H9 (cell line): ENCODE data around the gene PDHB. TPM values are rescaled to one million over a fixed set of nuclear protein-coding genes. Genes with fewer than 3 reads are reported as not detected.

Source experiments
- DNase-seq: peaks from one replicate; pipeline ENCODE4 v3.0.0-alpha.2; 2017
- H2AFZ ChIP-seq: one replicate; pipeline ENCODE4 v1.6.1; 2013; ENCODE audit warnings: mild to moderate bottlenecking, low read length, control low read depth, moderate library complexity
- H2AK5ac ChIP-seq: 2 replicates; pipeline ENCODE4 v1.6.1; 2013; ENCODE audit warnings: low read length, control low read depth, mixed read lengths; ENCODE audit not compliant: insufficient read length
- H2BK120ac ChIP-seq: one replicate; pipeline ENCODE4 v1.6.1; 2013; ENCODE audit warnings: low read depth, mild to moderate bottlenecking, low read length, control low read depth, inconsistent platforms; ENCODE audit not compliant: poor library complexity, severe bottlenecking
- H2BK12ac ChIP-seq: 2 replicates; pipeline ENCODE4 v1.6.1; 2013; ENCODE audit warnings: low read length, control low read depth, mixed read lengths, low read depth; ENCODE audit not compliant: insufficient read length
- H2BK15ac ChIP-seq: 2 replicates; pipeline ENCODE4 v1.6.1; 2013; ENCODE audit warnings: low read depth, low read length, control low read depth
- H2BK20ac ChIP-seq: one replicate; pipeline ENCODE4 v1.6.1; 2013; ENCODE audit warnings: low read depth, mild to moderate bottlenecking, low read length, control low read depth, inconsistent platforms; ENCODE audit not compliant: poor library complexity, severe bottlenecking
- H2BK5ac ChIP-seq: 2 replicates; pipeline ENCODE4 v1.6.1; 2013; ENCODE audit warnings: low read length, control low read depth, mixed read lengths; ENCODE audit not compliant: insufficient read length
- H3K14ac ChIP-seq: 2 replicates; pipeline ENCODE4 v1.6.1; 2013; ENCODE audit warnings: low read length, control low read depth; ENCODE audit not compliant: insufficient read depth
- H3K18ac ChIP-seq: 2 replicates; pipeline ENCODE4 v1.6.1; 2013; ENCODE audit warnings: low read depth, mild to moderate bottlenecking, mixed read lengths, low read length, control low read depth; ENCODE audit not compliant: insufficient read length
- H3K23ac ChIP-seq: 2 replicates; pipeline ENCODE4 v1.6.1; 2013; ENCODE audit warnings: low read length, control low read depth, mixed read lengths, low read depth; ENCODE audit not compliant: insufficient read length
- H3K23me2 ChIP-seq: 2 replicates; pipeline ENCODE4 v1.6.1; 2013; ENCODE audit warnings: low read depth, mild to moderate bottlenecking, mixed read lengths, low read length, control low read depth; ENCODE audit not compliant: insufficient read length, poor library complexity, severe bottlenecking
- H3K27ac ChIP-seq: 2 replicates; pipeline ENCODE4 v1.5.1; 2013; ENCODE audit warnings: low read length, control low read depth, mixed read lengths, low read depth; ENCODE audit not compliant: insufficient read length
- H3K27me3 ChIP-seq: 2 replicates; pipeline ENCODE4 v1.6.1; 2013; ENCODE audit warnings: low read length, control low read depth, inconsistent platforms; ENCODE audit not compliant: insufficient read depth
- H3K4ac ChIP-seq: 2 replicates; pipeline ENCODE4 v1.6.1; 2013; ENCODE audit warnings: low read depth, mild to moderate bottlenecking, control low read depth, inconsistent platforms, low read length, moderate library complexity
- H3K4me1 ChIP-seq: 2 replicates; pipeline ENCODE4 v1.6.1; 2013; ENCODE audit warnings: low read length, control low read depth, inconsistent platforms; ENCODE audit not compliant: insufficient read depth
- H3K4me2 ChIP-seq: 2 replicates; pipeline ENCODE4 v1.6.1; 2013; ENCODE audit warnings: low read length, control low read depth, mixed read lengths; ENCODE audit not compliant: insufficient read length, insufficient read depth
- H3K56ac ChIP-seq: 2 replicates; pipeline ENCODE4 v1.6.1; 2013; ENCODE audit warnings: low read depth, mild to moderate bottlenecking, mixed read lengths, low read length, control low read depth; ENCODE audit not compliant: insufficient read length
- H3K79me1 ChIP-seq: 2 replicates; pipeline ENCODE4 v1.6.1; 2013; ENCODE audit warnings: low read depth, mild to moderate bottlenecking, moderate library complexity, low read length, control low read depth, inconsistent platforms; ENCODE audit not compliant: insufficient read depth, poor library complexity, severe bottlenecking
- H3K79me2 ChIP-seq: 2 replicates; pipeline ENCODE4 v1.6.1; 2013; ENCODE audit warnings: low read length, control low read depth, inconsistent platforms; ENCODE audit not compliant: insufficient read depth
- H3K9ac ChIP-seq: 2 replicates; pipeline ENCODE4 v1.6.1; 2013; ENCODE audit warnings: low read length, control low read depth, mixed read lengths; ENCODE audit not compliant: insufficient read length; ENCODE audit errors: extremely low read depth
- H3K9me3 ChIP-seq: one replicate; pipeline ENCODE4 v1.6.1; 2013; ENCODE audit warnings: low read depth, low read length, inconsistent platforms; ENCODE audit not compliant: control insufficient read depth
- H3T11ph ChIP-seq: one replicate; pipeline ENCODE4 v1.6.1; 2013; ENCODE audit warnings: mild to moderate bottlenecking, low read length, control low read depth, inconsistent platforms
- H4K20me1 ChIP-seq: one replicate; pipeline ENCODE4 v1.6.1; 2013; ENCODE audit not compliant: control insufficient read depth, insufficient read length, insufficient read depth
- H4K5ac ChIP-seq: 2 replicates; pipeline ENCODE4 v1.6.1; 2013; ENCODE audit warnings: low read depth, mild to moderate bottlenecking, mixed read lengths, low read length, control low read depth; ENCODE audit not compliant: insufficient read length
- H4K8ac ChIP-seq: replicated peaks from 2 replicates; pipeline ENCODE4 v1.6.1; 2013; ENCODE audit warnings: low read length, control low read depth, mixed read lengths, low read depth; ENCODE audit not compliant: insufficient read length
- H4K91ac ChIP-seq: 2 replicates; pipeline ENCODE4 v1.6.1; 2013; ENCODE audit warnings: low read depth, mild to moderate bottlenecking, moderate library complexity, mixed read lengths, low read length, control low read depth; ENCODE audit not compliant: insufficient read length
- H3K27ac Mint-ChIP-seq, 3 experiments: 2 replicates in 2 of 3; 3 replicates in 1 of 3; pipeline ENCODE4 v1.8.0; 2020 to 2021; ENCODE audit warnings: mixed read lengths in 3 of 3, mild to moderate bottlenecking in 1 of 3, moderate library complexity in 1 of 3
- H3K27me3 Mint-ChIP-seq: 2 replicates; pipeline ENCODE4 v1.8.0; 2021; ENCODE audit warnings: low read depth, mild to moderate bottlenecking, moderate library complexity, mixed read lengths
- H3K36me3 Mint-ChIP-seq, 3 experiments: 2 replicates in 2 of 3; 3 replicates in 1 of 3; pipeline ENCODE4 v1.8.0; 2020 to 2021; ENCODE audit warnings: low read depth in 3 of 3, mixed read lengths in 3 of 3; ENCODE audit not compliant: insufficient read depth in 1 of 3
- H3K4me1 Mint-ChIP-seq, 2 experiments: 2 replicates each; pipeline ENCODE4 v1.8.0; 2020; ENCODE audit warnings: mixed read lengths in 2 of 2
- H3K4me3 Mint-ChIP-seq, 2 experiments: 2 replicates in 1 of 2; 3 replicates in 1 of 2; pipeline ENCODE4 v1.8.0; 2020 to 2021; ENCODE audit warnings: mild to moderate bottlenecking in 2 of 2, mixed read lengths in 2 of 2, moderate library complexity in 1 of 2
- H3K9me3 Mint-ChIP-seq, 2 experiments: 2 replicates in 1 of 2; 3 replicates in 1 of 2; pipeline ENCODE4 v1.8.0; 2020; ENCODE audit warnings: mild to moderate bottlenecking in 2 of 2, mixed read lengths in 2 of 2, moderate library complexity in 1 of 2
- CTCF ChIP-seq: fragments of 200-600 bp; sonication (generic); conservative IDR thresholded peaks from 3 replicates; pipeline ENCODE4 v1.8.0; 2021; ENCODE audit warnings: antibody characterized with exemption, mild to moderate bottlenecking
- WGBS: extraction: QIAGEN DNeasy Blood & Tissue Kit; methylation state at CpG from one replicate; pipeline ENCODE4 v1.1.7; 2013; ENCODE audit warnings: missing lambda C conversion rate, low lambda C conversion rate, mixed read lengths; ENCODE audit not compliant: insufficient read length; ENCODE audit errors: extremely low coverage; 5-methylcytosine and 5-hydroxymethylcytosine counted together
- total RNA-seq: library from RNA; stranded (reverse); gene quantifications from 2 replicates; pipeline ENCODE4 v1.2.1, GENCODE V29; 2021

The PDHB gene
- total RNA-seq, 1 experiment from 2014 or later: 132 TPM

DNA sequence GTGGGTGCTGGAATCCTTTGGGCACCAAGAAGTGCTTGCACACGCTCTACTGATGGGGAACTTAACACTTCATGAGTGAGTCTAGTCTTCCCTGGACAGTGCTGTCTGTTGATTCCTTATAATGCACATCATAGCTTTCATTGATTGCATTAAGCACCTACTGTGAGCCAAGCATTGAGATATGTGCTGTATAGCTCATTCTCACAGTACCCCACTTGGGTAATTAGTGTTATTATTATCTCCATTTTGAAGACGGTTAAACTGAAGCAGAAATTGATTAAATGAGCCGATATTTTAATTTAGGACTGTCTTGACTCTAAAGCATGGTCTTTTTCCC, 504 bp upstream of the PDHB start:
- peak overlapping the region; percentile 28 for H3K27ac ChIP-seq
- H4K8ac ChIP-seq: no peak overlapping the region
- peaks cover 33 to 38% of the 10 kb centered on the region in 2 experiments for H3K4me1 Mint-ChIP-seq
- H4K91ac ChIP-seq: peak overlapping the region; percentile 79
- H2BK5ac ChIP-seq: no peak overlapping the region
- no peak for TF ChIP-seq CTCF
- peaks cover 1% of the 10 kb centered on the region; the same call in 1 of the 2 replicates for H3K79me2 ChIP-seq
- H3K9me3 Mint-ChIP-seq: no peaks in the 10 kb centered on the region
- H3K4me1 ChIP-seq: peaks cover 9% of the 10 kb centered on the region; the same call in 1 of the 2 replicates
- peak overlapping the region; percentile 90 to 98 (median 96) for H3K27ac Mint-ChIP-seq
- peak overlapping the region; percentile 2; the same call in 1 of the 2 replicates for H3K14ac ChIP-seq
- H3K56ac ChIP-seq: no peak overlapping the region
- no peak for DNase-seq
- peak overlapping the region; percentile 75 for H2BK12ac ChIP-seq
- no peak overlapping the region for H3K9ac ChIP-seq
- no peak overlapping the region for H4K5ac ChIP-seq
- H3T11ph ChIP-seq: no peak overlapping the region
- peak overlapping the region; percentile 36 for H3K18ac ChIP-seq
- H2BK120ac ChIP-seq: no peak overlapping the region
- peak overlapping the region; percentile 7 for H2AK5ac ChIP-seq
- H2AFZ ChIP-seq: no peak overlapping the region
- H3K9me3 ChIP-seq: no peaks in the 10 kb centered on the region
- H3K27me3 ChIP-seq: no peaks in the 10 kb centered on the region
- peak overlapping the region; percentile 38 for H3K4me2 ChIP-seq
- H3K4ac ChIP-seq: peak overlapping the region; percentile 37; the same call in 1 of the 2 replicates
- H2BK15ac ChIP-seq: no peak overlapping the region
- peak overlapping the region; percentile 76 to 92 for H3K4me3 Mint-ChIP-seq
- no peaks in the 10 kb centered on the region for H3K79me1 ChIP-seq
- H4K20me1 ChIP-seq: no peaks in the 10 kb centered on the region
- no peaks in the 10 kb centered on the region; the same call in 1 of the 2 replicates for H3K27me3 Mint-ChIP-seq
- H3K36me3 Mint-ChIP-seq: peaks cover 28 to 29% (median 29%) of the 10 kb centered on the region in 3 experiments
- no peak overlapping the region for H3K23ac ChIP-seq
- no peaks in the 10 kb centered on the region for H3K23me2 ChIP-seq
- no peak overlapping the region for H2BK20ac ChIP-seq
- no CpG with 5 or more reads among the region's 3 CpGs for WGBS
